HEK293T (cell line): ENCODE measurements around the gene SRGAP1.

ENCODE experiments used
- CTCF ChIA-PET: fragments of 350-600 bp; formaldehyde crosslinking; extraction: SDS; loops from one replicate; lab custom pipeline; 2021; ENCODE audit warnings: antibody characterized with exemption, inconsistent platforms; lab: Yijun Ruan, JAX
- POLR2A ChIA-PET: fragments of 350-600 bp; formaldehyde crosslinking; extraction: SDS; loops from one replicate; lab custom pipeline; 2020; ENCODE audit warnings: antibody characterized with exemption, inconsistent platforms; lab: Yijun Ruan, JAX
- DNase-seq: peaks from one replicate; pipeline ENCODE4 v3.0.0; 2012; ENCODE audit warnings: mixed read lengths; ENCODE audit errors: extremely low spot score
- ARNT ChIP-seq: fragments of 450-650 bp; IDR thresholded peaks from 2 replicates; pipeline ENCODE4 v1.6.1; 2017; ENCODE audit warnings: mild to moderate bottlenecking
- BHLHE40 ChIP-seq: fragments of 450-650 bp; IDR thresholded peaks from 2 replicates; pipeline ENCODE4 v1.6.1; 2016; ENCODE audit warnings: mild to moderate bottlenecking, moderate library complexity, borderline replicate concordance
- CTBP1 ChIP-seq: fragments of 450-650 bp; IDR thresholded peaks from 2 replicates; pipeline ENCODE4 v1.6.1; 2016; ENCODE audit warnings: borderline replicate concordance
- ELF4 ChIP-seq: fragments of 450-650 bp; IDR thresholded peaks from 2 replicates; pipeline ENCODE4 v1.6.1; 2017; ENCODE audit warnings: antibody characterized with exemption
- FOXA1 ChIP-seq: fragments of 450-650 bp; IDR thresholded peaks from 2 replicates; pipeline ENCODE4 v1.6.1; 2016; ENCODE audit warnings: mild to moderate bottlenecking
- FOXK2 ChIP-seq: fragments of 450-650 bp; IDR thresholded peaks from 2 replicates; pipeline ENCODE4 v1.6.1; 2016; ENCODE audit warnings: mild to moderate bottlenecking
- FOXM1 ChIP-seq: fragments of 450-650 bp; IDR thresholded peaks from 2 replicates; pipeline ENCODE4 v1.6.1; 2017; ENCODE audit warnings: mild to moderate bottlenecking, borderline replicate concordance
- HDGF ChIP-seq: fragments of 450-650 bp; IDR thresholded peaks from 2 replicates; pipeline ENCODE4 v1.6.1; 2017; ENCODE audit warnings: antibody characterized with exemption, borderline replicate concordance
- L3MBTL2 ChIP-seq: fragments of 450-650 bp; conservative IDR thresholded peaks from 2 replicates; pipeline ENCODE4 v1.6.1; 2016; ENCODE audit warnings: mild to moderate bottlenecking
- LEF1 ChIP-seq: fragments of 450-650 bp; IDR thresholded peaks from 2 replicates; pipeline ENCODE4 v1.6.1; 2017; ENCODE audit warnings: mild to moderate bottlenecking, borderline replicate concordance
- NFRKB ChIP-seq: fragments of 450-650 bp; IDR thresholded peaks from 2 replicates; pipeline ENCODE4 v1.6.1; 2016; ENCODE audit warnings: mild to moderate bottlenecking, moderate library complexity
- PKNOX1 ChIP-seq: fragments of 450-650 bp; IDR thresholded peaks from 2 replicates; pipeline ENCODE4 v1.6.1; 2016
- SP1 ChIP-seq: fragments of 450-650 bp; IDR thresholded peaks from 2 replicates; pipeline ENCODE4 v1.6.1; 2017
- SUZ12 ChIP-seq: fragments of 450-650 bp; IDR thresholded peaks from 2 replicates; pipeline ENCODE4 v1.6.1; 2016; ENCODE audit warnings: mild to moderate bottlenecking
- TARDBP ChIP-seq: fragments of 450-650 bp; IDR thresholded peaks from 2 replicates; pipeline ENCODE4 v1.6.1; 2016
- ZNF384 ChIP-seq: fragments of 450-650 bp; IDR thresholded peaks from 2 replicates; pipeline ENCODE4 v1.6.1; 2016

The SRGAP1 gene

GRCh38 chr12:64170024-64170423, 325.5 kb downstream of the SRGAP1 start:
- CTCF ChIA-PET = no interaction called here
- POLR2A ChIA-PET = no interaction called here
- DNase-seq = no peak
- TF ChIP-seq FOXA1 (no peak), ARNT (no peak), SP1 (no peak)

DNA sequence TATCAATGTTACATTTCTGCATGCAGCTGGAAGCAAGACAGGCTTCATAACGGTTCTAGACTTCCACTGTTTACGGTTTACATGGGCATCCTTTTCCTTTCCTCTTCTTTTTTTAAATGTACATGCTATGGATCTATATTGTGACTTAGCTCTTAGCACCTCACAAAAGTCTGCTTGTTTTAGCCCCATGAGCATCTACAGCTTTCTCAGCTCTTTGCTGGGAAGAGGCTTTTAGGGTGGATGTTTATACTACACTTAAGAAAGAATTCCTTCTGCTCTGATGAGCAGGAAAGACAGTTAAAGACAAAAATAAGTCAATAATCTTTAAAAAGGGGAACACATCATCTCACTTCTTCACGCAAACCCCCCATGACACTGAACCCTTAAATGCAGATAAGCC, 326.2 kb downstream of the SRGAP1 start:
- CTCF ChIA-PET = interaction anchor here (0.5 kb wide), 1 partner anchor 1467 kb away, joined by 3 read pairs; no protein-coding TSS in a partner anchor
- no peak for TF ChIP-seq HDGF
- TF ChIP-seq SP1 = no peak
- TF ChIP-seq CTBP1 = no peak
- TF ChIP-seq FOXK2 = no peak
- no peak for TF ChIP-seq ELF4
- TF ChIP-seq ARNT = no peak
- TF ChIP-seq L3MBTL2 = no peak
- TF ChIP-seq FOXA1 = no peak
- no peak for TF ChIP-seq PKNOX1
- no peak for TF ChIP-seq BHLHE40
- no peak for TF ChIP-seq TARDBP
- no peak for TF ChIP-seq FOXM1
- DNase-seq = no peak
- POLR2A ChIA-PET = no interaction called here

- DNase-seq = no peak
- ChIA-PET POLR2A (no interaction called here), CTCF (no interaction called here)
- no peak for TF ChIP-seq CTBP1
- TF ChIP-seq SP1 = no peak
- no peak for TF ChIP-seq FOXA1
- TF ChIP-seq L3MBTL2 = no peak
- no peak for TF ChIP-seq HDGF
- TF ChIP-seq LEF1 = no peak
- no peak for TF ChIP-seq PKNOX1
- TF ChIP-seq ELF4 = no peak
- no peak for TF ChIP-seq NFRKB
- TF ChIP-seq FOXM1 = no peak
- no peak for TF ChIP-seq FOXK2
- TF ChIP-seq SUZ12 = no peak
- no peak for TF ChIP-seq TARDBP
Measured at GRCh38 chr12:64171715-64172114, 327.2 kb downstream of the SRGAP1 start.

- TF ChIP-seq HDGF = no peak
- CTCF ChIA-PET = interaction anchor here (0.7 kb wide), 1 partner anchor 346 kb away, joined by 3 read pairs; no protein-coding TSS in a partner anchor
- DNase-seq = no peak
- POLR2A ChIA-PET = no interaction called here
Measured at GRCh38 chr12:64172143-64172970, 327.9 kb downstream of the SRGAP1 start.

- ChIA-PET POLR2A (no interaction called here), CTCF (no interaction called here)
- TF ChIP-seq ELF4 (no peak), BHLHE40 (no peak), FOXM1 (no peak), NFRKB (no peak), TARDBP (no peak), FOXA1 (no peak), ZNF384 (no peak), FOXK2 (no peak), SUZ12 (no peak), L3MBTL2 (no peak)
- DNase-seq = peak; percentile 10
Measured at GRCh38 chr12:64173456-64173855, 329.0 kb downstream of the SRGAP1 start.

- TF ChIP-seq CTBP1 (no peak), NFRKB (no peak), FOXM1 (no peak), L3MBTL2 (no peak), FOXA1 (no peak), SP1 (no peak), ZNF384 (no peak), ARNT (no peak), BHLHE40 (no peak), ELF4 (no peak), SUZ12 (no peak), FOXK2 (no peak), HDGF (no peak), PKNOX1 (no peak), LEF1 (no peak), TARDBP (no peak)
- ChIA-PET POLR2A (no interaction called here), CTCF (interaction anchor here (1.0 kb wide), 1 partner anchor 81 kb away, joined by 3 read pairs; no protein-coding TSS in a partner anchor)
- no peak for DNase-seq
Measured at GRCh38 chr12:64175254-64175945, 330.9 kb downstream of the SRGAP1 start.
